NCI-H526 treated with DMSO at 0.1 percent for 48 hours (cell line): ENCODE results near the gene LRP4.
"Not testable (repeated sequence)": the region's sequence is repeated elsewhere in the genome, so short reads cannot be mapped to it uniquely, and the experiment has no call there.

Experiments used
- DNase-seq: peaks from one replicate; lab custom pipeline; 2025; lab: John Stamatoyannopoulos, UW

LRP4 gene

GRCh38 chr11:46918083-46918787 lies at the start of gene LRP4:
Gene LRP4 (minus strand): TSS chr11:46918550. CDS start chr11:46918379, 171 bp downstream.
- peak; percentile 48 for DNase-seq

- DNase-seq, result no peak
Observed at GRCh38 chr11:46967962-46968361, 49.6 kb upstream of the LRP4 start.

- no peak for DNase-seq
Observed at GRCh38 chr11:46966773-46967172, 48.4 kb upstream of the LRP4 start.

- no peak for DNase-seq
Observed at GRCh38 chr11:46963844-46964243, 45.5 kb upstream of the LRP4 start.

GRCh38 chr11:46961886-46962285 lies 43.5 kb upstream of the LRP4 start:
- DNase-seq, result not testable (repeated sequence)

GRCh38 chr11:46961041-46961440 lies 42.7 kb upstream of the LRP4 start:
- no peak for DNase-seq

- no peak for DNase-seq
Observed at GRCh38 chr11:46958777-46959176, 40.4 kb upstream of the LRP4 start.

- DNase-seq, result no peak
Observed at GRCh38 chr11:46953093-46953492, 34.7 kb upstream of the LRP4 start.

- no peak for DNase-seq
Observed at GRCh38 chr11:46952553-46952952, 34.2 kb upstream of the LRP4 start.

GRCh38 chr11:46951864-46952263 lies 33.5 kb upstream of the LRP4 start:
- no peak for DNase-seq

GRCh38 chr11:46949297-46949696 lies 30.9 kb upstream of the LRP4 start:
- DNase-seq, result no peak

GRCh38 chr11:46948378-46949131 lies 30.2 kb upstream of the LRP4 start:
- DNase-seq, result no peak

GRCh38 chr11:46947399-46948077 lies 29.2 kb upstream of the LRP4 start:
- no peak for DNase-seq

- DNase-seq, result no peak
Observed at GRCh38 chr11:46944356-46945075, 26.2 kb upstream of the LRP4 start.

GRCh38 chr11:46942172-46942571 lies 23.8 kb upstream of the LRP4 start:
- DNase-seq, result no peak

GRCh38 chr11:46936138-46937110 lies 18.1 kb upstream of the LRP4 start, which contains the start of gene CSTPP1:
Gene CSTPP1 (plus strand): TSS chr11:46936761. CDS start chr11:46936806, 45 bp downstream.
- peak; percentile 81 for DNase-seq

- no peak for DNase-seq
Observed at GRCh38 chr11:46930089-46930488, 11.7 kb upstream of the LRP4 start.

GRCh38 chr11:46928701-46929100 lies 10.4 kb upstream of the LRP4 start:
- not testable (repeated sequence) for DNase-seq

- DNase-seq, result not testable (repeated sequence)
Observed at GRCh38 chr11:46927928-46928327, 9.6 kb upstream of the LRP4 start.

GRCh38 chr11:46920755-46921154 lies 2.4 kb upstream of the LRP4 start:
- DNase-seq, result no peak
